Hepatocyte (in vitro differentiated cells): Measurements from ENCODE around the gene ZNF699.

Experiments
- EZH2 ChIP-seq: fragments of 200-600 bp; sonication (generic); IDR thresholded peaks from 2 replicates; pipeline ENCODE4 v1.6.1; 2016; ENCODE audit warnings: antibody characterized with exemption, mild to moderate bottlenecking, borderline replicate concordance
- TF ChIP-seq, protein P1 (sequence below): fragments of 200-600 bp; sonication (generic); IDR thresholded peaks from 2 replicates; pipeline ENCODE4 v1.5.1; 2016; ENCODE audit warnings: antibody characterized with exemption, mild to moderate bottlenecking; ENCODE audit not compliant: poor library complexity

DNA sequence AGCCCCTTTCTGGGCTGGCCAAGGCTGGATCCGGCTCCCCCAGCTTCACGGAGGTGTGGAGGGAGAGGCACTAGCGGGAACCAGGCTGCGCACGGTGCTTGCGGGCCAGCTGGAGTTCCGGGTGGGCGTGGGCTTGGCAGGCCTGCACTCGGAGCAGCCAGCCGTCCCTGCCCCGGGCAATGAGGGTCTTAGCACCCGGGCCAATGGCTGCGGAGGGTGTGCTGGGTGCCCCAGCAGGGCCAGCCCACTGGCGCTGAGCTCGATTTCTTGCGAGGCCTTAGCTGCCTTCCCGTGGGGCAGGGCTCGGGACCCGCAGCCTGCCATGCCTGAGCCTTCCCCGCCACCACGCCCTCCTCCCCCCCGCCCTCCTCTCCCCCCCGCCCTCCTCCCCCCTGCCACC lies 11.7 kb upstream of the ZNF699 start:
- TF ChIP-seq, protein P1, sequence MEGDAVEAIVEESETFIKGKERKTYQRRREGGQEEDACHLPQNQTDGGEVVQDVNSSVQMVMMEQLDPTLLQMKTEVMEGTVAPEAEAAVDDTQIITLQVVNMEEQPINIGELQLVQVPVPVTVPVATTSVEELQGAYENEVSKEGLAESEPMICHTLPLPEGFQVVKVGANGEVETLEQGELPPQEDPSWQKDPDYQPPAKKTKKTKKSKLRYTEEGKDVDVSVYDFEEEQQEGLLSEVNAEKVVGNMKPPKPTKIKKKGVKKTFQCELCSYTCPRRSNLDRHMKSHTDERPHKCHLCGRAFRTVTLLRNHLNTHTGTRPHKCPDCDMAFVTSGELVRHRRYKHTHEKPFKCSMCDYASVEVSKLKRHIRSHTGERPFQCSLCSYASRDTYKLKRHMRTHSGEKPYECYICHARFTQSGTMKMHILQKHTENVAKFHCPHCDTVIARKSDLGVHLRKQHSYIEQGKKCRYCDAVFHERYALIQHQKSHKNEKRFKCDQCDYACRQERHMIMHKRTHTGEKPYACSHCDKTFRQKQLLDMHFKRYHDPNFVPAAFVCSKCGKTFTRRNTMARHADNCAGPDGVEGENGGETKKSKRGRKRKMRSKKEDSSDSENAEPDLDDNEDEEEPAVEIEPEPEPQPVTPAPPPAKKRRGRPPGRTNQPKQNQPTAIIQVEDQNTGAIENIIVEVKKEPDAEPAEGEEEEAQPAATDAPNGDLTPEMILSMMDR, result no peak
- no peak for TF ChIP-seq EZH2
